GM23248 (cell line): Measurements from ENCODE around the gene IFT43.

ENCODE experiments used
- EZH2 ChIP-seq: fragments of 200-600 bp; sonication (generic); IDR thresholded peaks from 2 replicates; pipeline ENCODE4 v1.6.1; 2018; ENCODE audit warnings: antibody characterized with exemption, mild to moderate bottlenecking; ENCODE audit not compliant: insufficient read depth, poor library complexity, severe bottlenecking
- EZH2phosphoT487 ChIP-seq: fragments of 200-600 bp; sonication (generic); IDR thresholded peaks from 2 replicates; pipeline ENCODE4 v1.6.1; 2018; ENCODE audit warnings: antibody characterized with exemption, moderate library complexity, mild to moderate bottlenecking, low read depth; ENCODE audit not compliant: insufficient read depth

- no peak for TF ChIP-seq EZH2
- TF ChIP-seq EZH2phosphoT487 = no peak
Measured at GRCh38 chr14:76034566-76034965, 49.0 kb downstream of the IFT43 start.
